K562 (cell line): ENCODE data around the gene HAGHL. TPM values are rescaled to one million over a fixed set of nuclear protein-coding genes. Genes with fewer than 3 reads are reported as not detected.
A peak's percentile ranks its signal among the peaks of the same experiment; 100 is the strongest.

Source experiments
- ATAC-seq: fragments of 200-7000 bp; cut with Tn5 transposase; 3 replicates; pipeline ENCODE4 v1.9.1; 2020; ENCODE audit warnings: moderate library complexity
- BruUV-seq: library from RNA; stranded (reverse); fragments of 400-500 nt; replicated peaks from 2 replicates; lab custom pipeline; 2021; lab: Mats Ljungman, UMichigan
- CTCF ChIA-PET: fragments of 300-600 bp; formaldehyde crosslinking; extraction: SDS; loops from one replicate; lab custom pipeline; 2021; ENCODE audit warnings: low intra/inter-chr PET ratio; lab: Yijun Ruan, JAX
- POLR2A ChIA-PET: fragments of 300-600, 350-650 bp; sonication (Branson Sonifier 250); formaldehyde crosslinking; extraction: SDS; loops from one replicate; lab custom pipeline; 2021; ENCODE audit warnings: antibody characterized with exemption, inconsistent platforms; lab: Yijun Ruan, JAX
- DNase-seq, 4 experiments: peaks; one replicate each; pipeline versions ENCODE4 v3.0.0 to v3.0.0-alpha.2; 2011 to 2018; ENCODE audit warnings: low spot score in 3 of 4, mixed read lengths in 3 of 4; ENCODE audit errors: extremely low read depth in 1 of 4
- FAIRE-seq: peaks from 2 replicates; lab custom pipeline; 2011; peaks lifted over from hg19 to GRCh38; lab: Jason Lieb, UNC
- H2AFZ ChIP-seq: 2 replicates; pipeline ENCODE4 v1.6.0; 2011; ENCODE audit warnings: low read depth, low read length, control low read depth, inconsistent platforms
- H3K27ac ChIP-seq: fragments of 200-600 bp; 3 replicates; pipeline ENCODE4 v1.8.0; 2011; ENCODE audit warnings: low read depth, mild to moderate bottlenecking, control low read depth, inconsistent platforms, low read length, moderate library complexity, mixed read lengths; ENCODE audit errors: extremely low read depth
- H3K27me3 ChIP-seq, 2 experiments: fragments of 300-600 bp in 1 of 2; 2 replicates in 1 of 2; 3 replicates in 1 of 2; pipeline versions ENCODE4 v1.6.0 to v1.8.0; 2011; ENCODE audit warnings: inconsistent platforms in 2 of 2, low read length in 2 of 2, mild to moderate bottlenecking in 1 of 2, mixed read lengths in 1 of 2, moderate library complexity in 1 of 2; ENCODE audit not compliant: control insufficient read depth in 2 of 2, insufficient read depth in 2 of 2
- H3K36me3 ChIP-seq: fragments of 300-600 bp; 3 replicates; pipeline ENCODE4 v1.8.0; 2011; ENCODE audit warnings: mild to moderate bottlenecking, low read length, inconsistent platforms; ENCODE audit not compliant: control insufficient read depth, insufficient read depth
- H3K4me1 ChIP-seq, 2 experiments: fragments of 200-600 bp in 1 of 2; replicated peaks in 1 of 2; 2 replicates in 1 of 2; 3 replicates in 1 of 2; pipeline versions ENCODE4 v1.5.1 to v1.8.0; 2011; ENCODE audit warnings: inconsistent platforms in 2 of 2, low read length in 2 of 2, mild to moderate bottlenecking in 1 of 2, mixed read lengths in 1 of 2, moderate library complexity in 1 of 2; ENCODE audit not compliant: control insufficient read depth in 2 of 2, insufficient read depth in 2 of 2
- H3K4me2 ChIP-seq: 2 replicates; pipeline ENCODE4 v1.6.1; 2011; ENCODE audit warnings: low read length, control low read depth, inconsistent platforms, mixed read lengths; ENCODE audit not compliant: insufficient read depth
- H3K4me3 ChIP-seq: fragments of 200-600 bp; sonication (generic), shearing (Covaris generic); 2 replicates; pipeline ENCODE4 v1.5.1; 2016; ENCODE audit warnings: control low read depth, inconsistent platforms
- H3K79me2 ChIP-seq: fragments of 200-600 bp; 3 replicates; pipeline ENCODE4 v1.8.0; 2011; ENCODE audit warnings: low read length, inconsistent platforms; ENCODE audit not compliant: control insufficient read depth, insufficient read depth
- H3K9ac ChIP-seq, 2 experiments: 2 replicates each; pipeline versions ENCODE4 v1.6.0 to v1.6.1; 2011; ENCODE audit warnings: low read depth in 2 of 2, low read length in 2 of 2, control low read depth in 1 of 2, inconsistent platforms in 1 of 2, mild to moderate bottlenecking in 1 of 2, mixed read lengths in 1 of 2; ENCODE audit not compliant: insufficient read depth in 1 of 2
- H3K9me1 ChIP-seq: one replicate; pipeline ENCODE4 v1.6.0; 2011; ENCODE audit warnings: inconsistent platforms, mild to moderate bottlenecking, low read length, moderate library complexity; ENCODE audit not compliant: control insufficient read depth, insufficient read depth
- H3K9me3 ChIP-seq: replicated peaks from 2 replicates; pipeline ENCODE4 v1.5.1; 2011; ENCODE audit warnings: low read depth, low read length, inconsistent platforms; ENCODE audit not compliant: control insufficient read depth, insufficient read depth
- H4K20me1 ChIP-seq: replicated peaks from 2 replicates; pipeline ENCODE4 v1.6.1; 2011; ENCODE audit warnings: low read length, inconsistent platforms, mixed read lengths; ENCODE audit not compliant: control insufficient read depth, insufficient read depth
- ZBTB7A ChIP-seq: IDR thresholded peaks from 2 replicates; pipeline ENCODE4 v1.6.1; 2011; ENCODE audit warnings: low read depth, mild to moderate bottlenecking, low read length, moderate library complexity, borderline replicate concordance; ENCODE audit not compliant: control insufficient read depth
- ZSCAN32 ChIP-seq: fragments of 450-650 bp; formaldehyde crosslinking; IDR thresholded peaks from 2 replicates; pipeline ENCODE4 v1.4.0; 2020; ENCODE audit warnings: mild to moderate bottlenecking, moderate library complexity
- WGBS: fragments of 100-300 bp; shearing (Covaris generic); methylation state at CpG from one replicate; pipeline ENCODE4 v1.1.6; 2016; ENCODE audit warnings: low coverage, mixed read lengths; ENCODE audit not compliant: insufficient coverage; ENCODE audit errors: missing lambda C conversion rate; 5-methylcytosine and 5-hydroxymethylcytosine counted together
- in situ Hi-C: fragments of 300-500 bp; cut with MboI; formaldehyde crosslinking; loops from 4 replicates; pipeline ENCODE4 v1.15.0; 2018; ENCODE audit warnings: inconsistent platforms, mixed read lengths
- intact Hi-C: fragments of 100-400 bp; cut with micrococcal nuclease; formaldehyde crosslinking; loops from 2 replicates; pipeline ENCODE4 v1.14.2; 2022
- polyA plus RNA-seq, 8 experiments: library from polyadenylated mRNA; depleted of rRNA in 4 of 8; stranded (reverse) in 5 of 8; unstranded in 3 of 8; fragments of >200 nt; fragmentation: Nextera tagmentation in 2 of 8; fragmentation: Illumina TruSeq in 1 of 8; extraction: Ambion mirVana in 2 of 8; extraction: Trizol in 1 of 8; gene quantifications; 2 replicates each; pipeline versions ENCODE4 v1.2.1 to v1.2.3, GENCODE V29; 2011 to 2014; ENCODE audit warnings: inconsistent platforms in 1 of 8, missing spikeins in 1 of 8
- total RNA-seq, 7 experiments: library from RNA; depleted of rRNA in 6 of 7; stranded (reverse); fragments of >200 nt in 6 of 7; fragmentation: Illumina TruSeq in 2 of 7; extraction: Trizol in 2 of 7; gene quantifications; 2 replicates each; pipeline versions ENCODE4 v1.2.1 to v1.2.3, GENCODE V29; 2011 to 2021; ENCODE audit warnings: low replicate concordance in 1 of 7

HAGHL gene
- total and polyA plus RNA-seq, 9 of the 15 experiments (the other 6 are each of a cell fraction or from before 2014, with no cell fraction given) = 0.31 to 83.4 (median 20.7) TPM

DNA sequence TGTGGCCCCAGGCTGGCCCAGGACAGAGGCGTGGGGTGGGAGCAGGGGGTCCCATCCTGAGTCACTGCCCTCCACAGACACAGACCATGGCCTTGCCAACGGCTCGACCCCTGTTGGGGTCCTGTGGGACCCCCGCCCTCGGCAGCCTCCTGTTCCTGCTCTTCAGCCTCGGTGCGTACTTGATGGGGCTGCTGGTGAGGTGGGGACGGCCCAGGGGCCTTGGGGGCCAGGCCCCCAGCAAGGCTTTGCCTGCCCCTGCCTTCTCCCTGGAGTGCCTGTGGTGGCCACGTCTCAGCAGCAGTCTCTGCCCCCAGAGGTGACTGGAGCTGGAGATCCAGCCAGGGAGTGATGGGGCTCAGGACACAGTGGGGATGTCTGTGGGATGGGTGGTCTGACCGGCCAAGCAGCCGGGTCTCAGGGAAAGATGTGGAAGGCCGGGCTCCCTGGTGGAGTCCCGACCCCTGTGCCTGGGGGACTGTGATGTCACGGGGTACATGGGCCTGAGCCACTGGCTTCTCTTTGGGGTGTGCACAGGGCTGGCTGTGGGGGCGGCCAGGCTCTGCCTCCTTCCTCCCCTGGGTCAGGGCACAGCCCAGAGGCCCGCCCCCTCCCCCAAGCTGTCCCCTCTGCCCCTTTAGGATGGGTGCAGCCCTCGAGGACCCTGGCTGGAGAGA, 35.8 kb downstream of the HAGHL start:
- no peaks in the 10 kb centered on the region for H3K36me3 ChIP-seq
- POLR2A ChIA-PET = interaction anchor here (0.5 to 1.3 kb wide), 2 partner anchors 41 to 56 kb away, joined by 3 to 5 read pairs; partner anchors contain the start of gene ANTKMT
- no peak for ATAC-seq
- H4K20me1 ChIP-seq = 0 out of 2 replicates have a peak, but pooled peaks cover 3% of the 10 kb centered on the region
- H3K9me3 ChIP-seq = no peaks in the 10 kb centered on the region
- no peak for TF ChIP-seq ZSCAN32 (CRISPR knock-in tag)
- peak; percentile 24; the same call in 1 of the 2 replicates for TF ChIP-seq ZBTB7A
- CTCF ChIA-PET = no interaction called here
- FAIRE-seq = no peak
- in situ Hi-C loops = no loop called here
- H3K27ac ChIP-seq = no peak overlapping the region
- WGBS = 14% methylated on average over 14 of the region's 17 CpGs
- BruUV-seq = no TSS peak
- no peak overlapping the region for H3K4me3 ChIP-seq
- intact Hi-C loops = no loop called here
- no peak for DNase-seq
- no peak overlapping the region for H3K4me2 ChIP-seq
- H2AFZ ChIP-seq = no peak overlapping the region
- peaks cover 0 to 75% of the 10 kb centered on the region in 2 experiments; a peak in 2 of 5 replicates for H3K4me1 ChIP-seq
- no peaks in the 10 kb centered on the region for H3K79me2 ChIP-seq
- H3K27me3 ChIP-seq = peaks cover 0 to 6% of the 10 kb centered on the region in 2 experiments; a peak in 1 of 5 replicates
- H3K9me1 ChIP-seq = no peaks in the 10 kb centered on the region
- H3K9ac ChIP-seq = no peak overlapping the region
